ENCODE measurements around the gene KIAA1328.

GRCh38 chr18:37261246-37261840 lies 432.4 kb downstream of the KIAA1328 start:
- TF ChIP-seq CTCF (IDR thresholded peaks at IDR 0.05) = no peak
- TF ChIP-seq POLR2AphosphoS5 (IDR thresholded peaks at IDR 0.05) = no peak
- no peak for TF ChIP-seq POLR2A (IDR thresholded peaks at IDR 0.05)
- no peak for TF ChIP-seq EP300 (IDR thresholded peaks at IDR 0.05)
